22Rv1 (cell line): ENCODE data around the gene AFG1L.

Experiments used
- H3K27ac ChIP-seq: fragments of 450-650 bp; 2 replicates; pipeline ENCODE4 v1.5.1; 2017
- CTCF ChIP-seq: fragments of 450-650 bp; IDR thresholded peaks from 2 replicates; pipeline ENCODE4 v1.5.1; 2017; ENCODE audit warnings: mild to moderate bottlenecking
- ZFX ChIP-seq: fragments of 450-650 bp; IDR thresholded peaks from 2 replicates; pipeline ENCODE4 v1.6.1; 2017; ENCODE audit warnings: antibody characterized with exemption, borderline replicate concordance

The AFG1L gene

GRCh38 chr6:108341372-108341771, 46.5 kb downstream of the AFG1L start:
- no peak for TF ChIP-seq CTCF
- TF ChIP-seq ZFX = no peak
- H3K27ac ChIP-seq = no peak overlapping the region

GRCh38 chr6:108343894-108344293, 49.0 kb downstream of the AFG1L start:
- H3K27ac ChIP-seq = no peak overlapping the region
- TF ChIP-seq ZFX = no peak
- no peak for TF ChIP-seq CTCF

GRCh38 chr6:108348655-108349349, 53.9 kb downstream of the AFG1L start:
- H3K27ac ChIP-seq = no peak overlapping the region
- TF ChIP-seq ZFX (no peak), CTCF (no peak)

GRCh38 chr6:108350528-108350927, 55.7 kb downstream of the AFG1L start:
- no peak overlapping the region for H3K27ac ChIP-seq
- TF ChIP-seq ZFX (no peak), CTCF (no peak)

DNA sequence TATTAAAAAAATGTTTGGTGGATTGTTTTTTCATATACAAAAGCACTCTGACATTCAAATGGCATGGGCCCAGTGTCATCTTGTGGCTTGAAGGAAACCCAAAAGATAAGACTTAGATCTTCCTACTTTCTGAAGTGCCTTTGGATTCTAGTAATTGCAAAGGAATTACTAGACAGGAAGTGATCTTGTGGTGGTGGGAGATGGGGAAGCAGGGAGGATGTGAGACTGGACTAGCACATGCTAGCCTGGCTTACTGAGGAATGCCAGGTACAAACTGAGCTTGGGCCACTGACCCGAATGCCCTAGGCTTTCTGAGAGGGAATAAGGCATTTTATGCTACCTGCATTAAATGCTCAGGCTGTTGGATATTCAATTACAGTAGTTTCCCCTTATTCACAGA, 59.0 kb downstream of the AFG1L start:
- H3K27ac ChIP-seq = no peak overlapping the region
- TF ChIP-seq ZFX (no peak), CTCF (no peak)

DNA sequence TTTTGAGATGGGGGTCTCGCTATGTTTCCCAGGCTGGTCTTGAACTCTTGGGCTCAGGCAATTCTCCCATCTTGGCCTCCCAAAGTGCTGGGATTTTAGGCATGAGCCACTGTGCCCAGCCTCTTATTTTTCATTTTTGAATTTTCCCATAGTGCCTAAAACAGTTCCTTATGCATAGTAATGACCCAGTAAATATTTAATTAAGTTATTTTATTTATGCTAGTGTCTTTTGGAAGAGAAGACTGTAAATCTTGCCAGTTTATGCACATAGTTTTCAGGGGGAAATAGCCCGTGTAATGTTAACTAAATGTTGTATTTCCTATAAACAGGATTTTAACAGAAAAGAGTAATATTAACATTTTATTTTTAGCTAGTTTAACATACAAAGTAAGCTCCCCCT, 60.3 kb downstream of the AFG1L start:
- no peak overlapping the region for H3K27ac ChIP-seq
- TF ChIP-seq CTCF (no peak), ZFX (no peak)

GRCh38 chr6:108355890-108356289, 61.0 kb downstream of the AFG1L start:
- H3K27ac ChIP-seq = no peak overlapping the region
- TF ChIP-seq ZFX (no peak), CTCF (no peak)
